ENCODE results near the gene PLXNA3.

The PLXNA3 gene

DNA sequence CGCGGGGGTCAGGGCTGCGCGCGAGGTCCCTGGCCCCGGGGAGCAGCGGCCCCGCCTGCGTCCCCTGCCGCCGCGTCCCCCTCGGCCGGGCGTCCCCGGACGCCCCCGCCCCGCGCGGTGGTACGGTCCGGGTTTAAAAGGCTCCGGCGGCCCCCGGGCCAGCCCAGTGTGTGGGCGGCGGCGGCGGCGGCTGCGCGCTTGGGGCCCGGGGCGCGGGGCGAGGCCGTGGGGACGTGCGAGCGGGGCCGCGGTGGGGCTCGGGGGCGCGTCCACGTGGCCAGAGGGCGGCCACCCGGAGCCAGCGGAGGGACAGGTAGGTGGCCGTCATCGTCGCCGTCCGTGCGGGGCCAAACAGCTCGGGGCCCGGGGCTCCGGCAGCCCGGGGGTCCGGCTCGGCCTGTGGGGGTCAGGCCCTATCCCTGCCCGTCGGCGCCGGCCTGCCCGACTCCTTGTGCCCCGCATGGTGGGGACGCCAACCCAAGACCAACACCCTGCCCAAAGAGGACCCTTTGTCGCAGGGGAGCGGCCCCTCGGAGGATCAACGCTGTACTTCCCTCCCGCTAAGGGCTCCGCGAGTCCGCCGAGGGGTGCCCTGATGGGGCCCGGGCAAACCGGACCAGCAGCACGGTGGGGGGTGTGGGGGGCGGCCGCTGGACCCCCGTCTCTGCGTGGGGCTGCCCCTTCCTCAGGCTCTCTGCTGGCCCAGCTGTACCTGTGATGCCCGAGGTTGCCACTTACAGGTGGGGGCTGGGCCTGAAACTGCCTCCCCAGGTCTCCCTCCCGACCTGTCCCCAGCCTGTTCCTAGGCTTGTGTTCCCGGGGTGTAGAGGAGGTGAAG, at the start of gene PLXNA3:
TSS of gene PLXNA3 (plus strand) at position 166 of the 838 bp plus-strand sequence. CDS start 1,903 bp downstream, outside the sequence.
- peak; percentile 34 to 53 for DNase-seq (ENCODE audit: low read depth in 2 of 2)

DNA sequence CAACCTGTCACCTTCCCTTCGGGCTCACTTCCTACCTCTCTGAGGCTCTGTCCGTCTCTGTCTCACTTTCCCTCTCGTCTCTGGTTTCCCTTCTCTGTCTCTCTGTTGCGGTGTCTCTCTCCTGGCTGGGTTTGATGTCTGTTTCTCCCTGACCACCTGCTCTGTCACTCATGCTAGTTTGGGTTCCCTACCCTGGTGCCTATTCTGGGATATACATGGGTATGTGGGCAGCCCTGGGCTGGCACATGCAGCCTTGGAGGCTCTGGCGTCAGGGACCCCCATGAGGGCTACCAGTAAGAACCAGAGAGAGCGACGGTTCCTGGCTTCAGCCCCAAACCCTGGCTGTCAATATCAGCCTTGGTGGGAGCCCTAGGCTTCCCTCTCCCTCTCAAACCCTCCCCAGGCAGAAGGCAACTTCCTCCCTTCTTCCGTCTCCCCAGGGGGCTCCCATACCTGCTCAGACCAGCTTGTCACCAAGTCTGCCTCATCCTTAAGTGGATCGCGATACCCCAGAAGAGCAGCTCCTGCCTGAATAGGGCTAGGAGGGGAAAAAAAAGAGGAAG, 49.3 kb upstream of the PLXNA3 start:
- DNase-seq (ENCODE audit: low read depth in 2 of 2), result no peak

DNA sequence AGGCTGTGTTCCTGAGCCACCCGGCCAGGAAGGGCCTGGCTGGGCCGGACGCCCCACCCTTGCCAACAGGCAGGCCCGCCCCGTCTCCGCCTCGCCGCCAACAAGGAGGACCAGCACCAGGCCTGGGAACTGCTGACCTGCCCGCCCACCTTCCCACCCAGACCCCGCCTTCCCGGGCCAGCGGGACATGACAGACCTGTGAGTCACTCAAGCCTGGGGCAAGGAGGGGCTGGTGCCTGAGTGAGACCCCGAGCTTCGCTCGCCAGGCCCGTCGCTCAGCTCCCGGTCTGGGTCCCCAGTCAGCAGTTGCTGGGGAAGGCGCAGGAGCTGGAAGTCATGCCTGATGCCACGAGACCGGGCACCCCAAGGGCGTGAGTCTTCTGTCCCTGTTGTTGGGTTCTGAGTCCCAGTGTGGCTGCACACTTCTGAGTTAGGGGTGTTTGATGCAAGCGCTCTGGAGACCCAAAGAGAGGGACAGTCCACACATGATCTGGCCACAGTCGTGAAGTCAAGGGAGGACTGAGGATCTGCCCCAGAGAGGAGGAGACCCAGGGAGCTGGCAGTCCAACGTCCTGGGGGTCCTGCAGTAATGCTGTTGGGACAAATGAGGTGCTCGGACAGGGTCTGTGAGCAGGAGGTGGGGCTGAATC, 48.7 kb upstream of the PLXNA3 start, which contains the start of gene DNASE1L1:
TSS of gene DNASE1L1 (minus strand) at position 33 of the 650 bp plus-strand sequence. CDS start 3,686 bp downstream, outside the sequence.
- no peak for DNase-seq (ENCODE audit: low read depth in 2 of 2)

DNA sequence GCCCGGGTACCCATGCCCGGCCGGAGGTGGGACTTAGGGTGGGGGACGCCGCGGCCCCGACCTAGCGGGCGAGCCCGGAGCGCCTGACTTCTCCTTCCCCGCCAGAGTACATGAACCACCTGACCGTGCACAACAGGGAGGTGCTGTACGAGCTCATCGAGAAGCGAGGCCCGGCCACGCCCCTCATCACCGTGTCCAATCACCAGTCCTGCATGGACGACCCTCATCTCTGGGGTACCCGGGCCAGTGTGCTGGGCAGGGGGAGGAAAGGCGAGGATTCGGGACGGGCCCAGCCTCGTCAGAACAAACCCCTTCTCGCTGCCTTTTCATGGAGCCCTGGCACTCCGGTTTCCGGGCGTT, 46.1 kb upstream of the PLXNA3 start:
- DNase-seq (ENCODE audit: low read depth in 2 of 2), result no peak

DNA sequence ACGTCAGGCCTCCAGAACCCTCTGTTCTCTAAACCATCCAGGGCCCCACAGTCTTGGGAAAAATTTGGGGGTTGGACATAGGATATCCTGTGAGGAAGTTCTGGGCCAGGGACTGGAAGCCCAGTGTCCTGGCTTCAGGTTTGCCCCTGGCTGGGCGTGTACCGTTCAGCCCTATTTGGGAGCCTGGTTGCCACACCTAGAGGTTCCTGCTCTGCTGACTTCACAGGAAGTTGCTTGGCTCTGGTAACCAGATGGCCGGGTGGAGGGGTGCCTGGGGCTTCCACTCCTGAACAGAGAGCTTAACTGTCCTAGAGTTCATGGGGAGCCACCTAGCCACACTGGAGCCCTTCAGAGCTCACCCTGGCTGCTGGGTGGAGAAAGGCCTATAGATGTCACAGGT, 45.6 kb upstream of the PLXNA3 start:
- no peak for DNase-seq (ENCODE audit: low read depth in 2 of 2)

DNA sequence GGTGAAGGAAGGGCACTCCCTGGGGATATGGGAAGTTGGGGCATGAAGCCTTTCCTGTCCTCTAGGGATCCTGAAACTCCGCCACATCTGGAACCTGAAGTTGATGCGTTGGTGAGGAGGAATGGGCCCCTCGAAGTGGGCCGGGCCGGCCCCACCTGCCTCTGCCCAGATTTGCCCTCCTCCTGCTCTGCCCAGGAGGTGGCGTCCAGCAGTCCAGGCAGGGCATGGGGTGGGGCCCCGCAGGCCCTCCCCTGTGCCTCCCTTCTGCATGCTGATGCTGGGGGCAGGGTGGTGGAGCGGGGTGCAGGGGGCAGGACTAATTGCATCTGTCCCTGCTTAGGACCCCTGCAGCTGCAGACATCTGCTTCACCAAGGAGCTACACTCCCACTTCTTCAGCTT, 44.9 kb upstream of the PLXNA3 start:
- DNase-seq (ENCODE audit: low read depth in 2 of 2), result no peak

DNA sequence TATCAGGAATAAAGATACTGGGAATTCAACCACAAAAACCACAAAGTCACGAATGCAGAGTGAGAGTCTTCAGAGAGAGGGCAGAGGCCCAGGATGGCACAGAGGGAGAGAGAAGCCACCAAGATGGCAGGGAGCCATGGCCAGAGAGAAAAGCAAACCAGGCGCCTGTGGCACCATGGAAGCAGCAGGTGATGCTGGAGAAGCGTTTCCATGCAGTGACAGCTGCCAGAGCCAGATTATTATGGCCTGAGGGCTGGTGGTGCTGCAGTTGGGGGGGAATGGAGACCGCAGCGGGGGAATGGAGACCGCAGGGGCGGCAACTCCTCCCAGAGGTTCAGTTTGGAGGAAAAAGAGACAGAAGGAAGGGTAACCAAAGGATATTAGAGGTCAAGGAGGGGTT, 40.9 kb upstream of the PLXNA3 start:
- no peak for DNase-seq (ENCODE audit: low read depth in 2 of 2)

DNA sequence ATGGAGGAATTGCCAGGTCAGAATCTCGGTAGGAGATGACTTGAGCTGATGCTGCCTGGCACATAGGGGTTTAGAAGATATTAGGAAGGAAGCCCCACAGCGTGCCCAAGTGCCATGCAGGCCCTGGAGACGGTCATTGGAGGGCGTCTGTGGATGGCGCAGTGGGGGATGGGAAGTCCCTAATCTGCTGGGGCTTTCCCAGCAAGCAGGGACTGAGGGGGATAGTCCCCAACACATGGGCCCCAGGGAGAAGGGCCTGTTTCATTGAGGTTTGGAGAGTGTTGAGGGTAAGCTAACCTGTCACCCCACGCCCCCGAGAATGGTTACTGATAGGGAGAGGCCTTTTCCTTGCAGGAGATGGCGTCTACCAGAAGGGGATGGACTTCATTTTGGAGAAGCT, 38.9 kb upstream of the PLXNA3 start:
- no peak for DNase-seq (ENCODE audit: low read depth in 2 of 2)

DNA sequence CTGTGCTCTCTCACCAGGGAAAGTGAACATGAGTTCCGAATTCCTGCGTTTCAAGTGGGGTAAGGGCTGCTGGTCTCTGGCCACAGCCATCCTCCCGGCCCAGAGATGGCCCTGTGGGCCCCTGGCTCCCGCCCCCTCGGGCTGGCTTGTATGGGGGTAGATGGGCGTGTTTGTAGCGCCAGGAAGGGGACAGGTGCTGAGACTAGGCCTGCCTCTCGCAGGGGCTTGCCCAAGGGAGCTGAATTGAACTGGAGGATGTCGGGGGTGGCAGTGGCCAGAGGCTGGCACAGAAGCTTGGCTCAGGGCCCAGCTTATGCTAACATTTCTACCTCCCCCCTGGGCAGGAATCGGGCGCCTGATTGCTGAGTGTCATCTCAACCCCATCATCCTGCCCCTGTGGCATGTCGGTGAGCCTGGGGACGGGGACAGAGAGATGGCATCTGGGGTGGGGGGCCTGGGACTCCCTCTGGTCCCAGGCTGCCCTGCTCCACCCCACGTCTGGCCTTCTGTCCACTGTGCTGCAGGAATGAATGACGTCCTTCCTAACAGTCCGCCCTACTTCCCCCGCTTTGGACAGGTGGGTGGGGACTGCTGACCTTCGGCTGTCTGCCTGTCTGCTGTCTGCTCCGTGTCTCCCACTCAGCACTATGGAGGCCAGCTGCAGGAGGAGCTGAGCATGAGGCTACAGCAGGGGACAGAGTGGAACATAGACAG, 38.2 kb upstream of the PLXNA3 start:
- no peak for DNase-seq (ENCODE audit: low read depth in 2 of 2)

DNA sequence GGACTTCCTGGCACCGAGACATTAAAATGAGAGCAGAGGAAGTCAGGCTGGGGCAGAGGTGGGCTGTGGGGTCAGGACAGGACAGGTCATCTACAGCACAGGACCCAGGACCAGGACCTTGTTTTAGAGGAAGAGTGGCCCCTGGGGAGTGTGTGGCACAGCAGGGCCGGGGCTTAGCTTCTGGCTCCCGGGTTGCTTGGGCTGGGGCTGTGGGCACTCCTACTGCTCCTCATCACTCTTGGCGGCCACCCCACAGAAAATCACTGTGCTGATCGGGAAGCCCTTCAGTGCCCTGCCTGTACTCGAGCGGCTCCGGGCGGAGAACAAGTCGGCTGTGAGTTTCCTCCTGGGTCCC, 37.7 kb upstream of the PLXNA3 start:
- no peak for DNase-seq (ENCODE audit: low read depth in 2 of 2)

DNA sequence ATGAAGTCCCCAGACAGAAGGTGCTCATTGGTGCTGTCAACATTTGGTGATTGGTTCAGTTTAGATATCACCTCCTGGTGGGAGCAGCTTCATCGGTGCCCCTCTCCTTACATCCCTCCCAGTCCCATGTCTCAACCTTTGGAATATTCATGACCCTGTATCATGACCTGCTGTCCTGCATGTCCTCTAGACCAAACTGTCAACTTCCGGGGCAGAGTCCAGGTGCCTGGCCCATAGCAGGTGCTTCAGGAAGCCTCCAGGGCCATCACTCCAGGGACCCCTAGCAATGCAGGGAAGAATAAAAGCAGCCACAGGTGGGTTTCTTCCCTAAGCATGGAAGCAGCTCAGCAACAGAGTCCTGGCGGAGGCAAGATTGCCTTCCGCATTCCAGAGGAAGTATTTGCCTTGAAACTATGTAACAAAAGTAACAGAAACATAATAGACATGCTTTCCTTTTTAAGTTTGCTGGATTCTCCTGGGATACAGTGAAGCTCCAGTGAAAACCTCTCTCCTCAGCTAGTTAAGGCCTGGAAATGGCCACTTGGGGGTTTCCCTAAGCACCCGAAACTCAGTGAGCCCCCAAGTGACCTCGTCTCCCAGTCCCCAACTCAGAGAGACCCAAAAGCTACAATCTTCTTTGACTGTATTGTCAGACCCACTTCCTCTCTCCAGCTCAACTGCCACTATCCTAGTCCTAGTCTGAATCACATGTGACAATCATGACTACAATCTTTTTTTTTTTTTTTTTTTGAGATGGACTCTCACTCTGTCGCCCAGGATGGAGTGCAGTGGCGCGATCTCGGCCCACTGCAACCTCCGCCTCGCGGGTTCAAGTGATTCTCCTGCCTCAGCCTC, 30.9 kb upstream of the PLXNA3 start:
- no peak for DNase-seq (ENCODE audit: low read depth in 2 of 2)

DNA sequence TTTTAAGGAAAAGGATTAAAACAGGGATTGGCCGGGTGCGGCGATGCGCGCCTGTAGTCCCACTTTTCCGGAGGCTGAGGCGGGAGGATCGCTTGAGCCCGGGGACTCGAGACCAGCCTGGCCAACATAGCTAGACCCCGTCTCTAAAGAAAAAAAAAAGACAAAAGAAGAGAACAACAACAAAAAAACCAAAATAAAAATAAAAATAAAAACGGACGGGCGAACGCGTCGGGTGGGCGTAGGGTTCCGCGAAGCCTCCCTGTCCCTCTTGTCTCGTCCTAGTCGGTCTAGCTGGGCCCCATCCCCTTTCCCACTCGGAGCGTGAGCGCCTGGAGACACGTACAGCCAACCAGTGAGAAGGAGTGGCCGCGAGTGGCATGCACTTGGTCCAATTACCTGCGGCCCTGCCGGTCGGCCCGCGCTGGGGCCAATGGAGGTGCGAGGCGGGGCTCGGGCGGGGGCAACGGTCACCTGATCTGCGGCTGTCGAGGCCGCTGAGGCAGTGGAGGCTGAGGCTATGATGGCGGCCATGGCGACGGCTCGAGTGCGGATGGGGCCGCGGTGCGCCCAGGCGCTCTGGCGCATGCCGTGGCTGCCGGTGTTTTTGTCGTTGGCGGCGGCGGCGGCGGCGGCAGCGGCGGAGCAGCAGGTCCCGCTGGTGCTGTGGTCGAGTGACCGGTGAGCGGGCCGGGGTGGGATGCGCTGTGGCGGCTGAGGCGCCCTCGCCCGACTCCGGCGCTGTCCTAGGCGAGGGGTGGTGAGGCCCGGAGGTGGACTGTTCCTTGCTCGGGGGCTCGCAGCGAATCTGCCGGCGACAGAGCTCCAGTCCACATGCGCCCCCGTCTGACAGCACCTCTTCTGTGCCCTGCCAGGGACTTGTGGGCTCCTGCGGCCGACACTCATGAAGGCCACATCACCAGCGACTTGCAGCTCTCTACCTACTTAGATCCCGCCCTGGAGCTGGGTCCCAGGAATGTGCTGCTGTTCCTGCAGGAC, 29.6 kb upstream of the PLXNA3 start, which contains the start of gene ATP6AP1:
TSS of gene ATP6AP1 (plus strand) at position 502 of the 996 bp plus-strand sequence. CDS start at position 518, 16 bp downstream.
- DNase-seq (ENCODE audit: low read depth in 2 of 2), result peak; percentile 59 to 67

DNA sequence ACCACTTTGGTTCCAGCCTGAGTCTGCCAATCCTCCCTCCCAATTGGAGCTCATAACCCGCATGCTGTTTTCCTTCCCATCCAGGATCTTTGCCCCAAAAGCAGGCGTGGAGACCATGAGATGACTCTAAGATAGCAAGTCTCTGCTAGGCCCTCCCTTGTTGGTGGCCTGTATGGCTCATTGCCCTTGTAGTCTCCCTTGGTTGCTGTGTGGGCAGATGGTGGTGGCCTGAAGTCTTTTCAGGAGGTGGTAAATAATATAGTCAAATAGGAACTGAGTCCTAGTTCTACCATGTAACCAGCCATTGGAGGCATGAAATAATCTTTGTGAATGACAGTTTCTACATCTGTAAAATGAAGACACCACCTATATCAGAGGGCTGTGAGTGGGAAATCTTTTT, 28.4 kb upstream of the PLXNA3 start:
- no peak for DNase-seq (ENCODE audit: low read depth in 2 of 2)

DNA sequence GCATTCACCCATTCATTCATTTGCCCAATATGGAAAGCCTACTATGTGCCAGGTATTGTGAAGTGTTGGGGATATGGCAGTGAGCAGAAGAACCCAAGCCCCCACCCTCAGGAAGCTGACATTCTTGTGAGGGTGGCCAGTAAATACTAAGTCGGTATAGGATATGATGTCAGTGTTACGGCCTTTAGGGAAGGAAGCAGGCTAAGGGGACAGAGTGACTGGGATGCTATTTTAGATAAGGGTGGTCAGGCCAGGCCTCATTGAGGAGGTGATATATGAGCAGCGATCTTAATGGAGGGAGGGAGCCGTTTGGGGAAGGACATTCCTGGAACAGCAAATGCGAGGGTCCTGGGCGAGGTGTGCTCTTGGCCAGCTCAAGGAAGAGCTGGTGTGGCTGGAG, 27.6 kb upstream of the PLXNA3 start:
- DNase-seq (ENCODE audit: low read depth in 2 of 2), result no peak

DNA sequence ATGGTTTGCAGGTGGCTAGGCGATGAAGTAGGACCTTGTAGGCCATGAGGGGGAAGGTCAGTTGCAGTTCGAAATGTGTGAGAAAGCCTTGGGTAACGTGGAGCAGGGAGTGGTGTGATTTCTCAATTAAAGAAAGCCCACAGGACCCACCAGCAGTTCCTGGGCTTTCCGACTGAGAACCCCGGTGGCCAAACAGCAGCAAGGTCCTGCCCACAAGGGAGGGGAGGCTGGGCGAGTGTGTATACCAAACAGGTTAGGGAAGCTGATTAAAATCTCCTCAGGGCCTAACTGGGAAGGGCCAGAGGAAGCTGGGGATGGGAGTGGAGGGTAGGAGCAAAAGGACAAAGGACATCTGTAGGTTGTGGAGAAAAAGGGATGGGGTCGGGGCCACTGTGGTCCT, 27.2 kb upstream of the PLXNA3 start:
- no peak for DNase-seq (ENCODE audit: low read depth in 2 of 2)

DNA sequence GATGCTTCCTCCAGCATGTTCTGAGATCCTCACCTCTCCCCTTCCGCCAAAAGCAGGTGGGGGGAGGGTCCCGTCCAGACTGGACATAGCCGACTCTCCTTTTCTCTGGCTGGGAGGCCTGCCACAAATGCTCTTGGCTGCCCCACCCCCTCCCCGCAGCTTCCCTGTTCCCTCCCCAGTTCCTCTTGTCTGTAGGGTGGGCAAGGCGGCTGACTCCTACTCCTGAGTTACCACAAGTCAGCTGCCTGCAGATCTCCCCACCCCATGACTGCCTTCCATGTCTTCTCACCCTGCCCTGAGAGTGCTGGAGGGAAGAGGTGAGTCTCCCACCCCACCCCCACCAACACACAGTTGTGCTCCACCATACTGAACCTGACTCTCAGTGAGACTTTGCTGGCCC, 26.7 kb upstream of the PLXNA3 start:
- DNase-seq (ENCODE audit: low read depth in 2 of 2), result no peak

DNA sequence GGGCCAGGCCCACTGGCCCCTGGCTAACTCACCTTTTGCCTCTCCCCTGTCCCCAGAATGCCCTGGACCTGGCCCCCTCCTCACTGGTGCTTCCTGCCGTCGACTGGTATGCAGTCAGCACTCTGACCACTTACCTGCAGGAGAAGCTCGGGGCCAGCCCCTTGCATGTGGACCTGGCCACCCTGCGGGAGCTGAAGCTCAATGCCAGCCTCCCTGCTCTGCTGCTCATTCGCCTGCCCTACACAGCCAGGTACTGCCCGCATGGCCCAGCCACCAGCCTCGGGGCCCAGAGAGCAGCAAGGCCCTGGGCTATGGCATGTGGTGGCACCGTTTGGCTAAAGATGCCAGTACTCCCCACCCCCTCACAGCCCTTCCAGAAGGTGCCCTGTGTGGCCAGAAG, 25.9 kb upstream of the PLXNA3 start:
- no peak for DNase-seq (ENCODE audit: low read depth in 2 of 2)

DNA sequence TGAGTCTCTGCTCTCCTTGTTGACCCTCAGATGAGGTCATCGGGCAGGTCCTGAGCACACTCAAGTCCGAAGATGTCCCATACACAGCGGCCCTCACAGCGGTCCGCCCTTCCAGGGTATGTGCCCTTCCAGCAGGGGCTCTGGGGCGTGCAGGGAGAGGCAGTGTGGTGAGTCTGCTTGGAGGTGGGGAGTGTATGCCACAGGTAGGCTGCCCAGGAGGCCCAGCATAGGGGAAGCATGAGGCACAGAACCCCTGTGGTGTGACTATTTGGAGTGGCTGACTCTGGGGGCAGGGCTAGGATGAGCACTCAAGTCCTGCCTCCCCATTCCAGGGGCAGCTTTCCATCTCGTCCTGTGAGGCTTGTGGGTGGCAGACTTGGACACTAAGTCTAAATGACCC, 24.5 kb upstream of the PLXNA3 start:
- no peak for DNase-seq (ENCODE audit: low read depth in 2 of 2)

DNA sequence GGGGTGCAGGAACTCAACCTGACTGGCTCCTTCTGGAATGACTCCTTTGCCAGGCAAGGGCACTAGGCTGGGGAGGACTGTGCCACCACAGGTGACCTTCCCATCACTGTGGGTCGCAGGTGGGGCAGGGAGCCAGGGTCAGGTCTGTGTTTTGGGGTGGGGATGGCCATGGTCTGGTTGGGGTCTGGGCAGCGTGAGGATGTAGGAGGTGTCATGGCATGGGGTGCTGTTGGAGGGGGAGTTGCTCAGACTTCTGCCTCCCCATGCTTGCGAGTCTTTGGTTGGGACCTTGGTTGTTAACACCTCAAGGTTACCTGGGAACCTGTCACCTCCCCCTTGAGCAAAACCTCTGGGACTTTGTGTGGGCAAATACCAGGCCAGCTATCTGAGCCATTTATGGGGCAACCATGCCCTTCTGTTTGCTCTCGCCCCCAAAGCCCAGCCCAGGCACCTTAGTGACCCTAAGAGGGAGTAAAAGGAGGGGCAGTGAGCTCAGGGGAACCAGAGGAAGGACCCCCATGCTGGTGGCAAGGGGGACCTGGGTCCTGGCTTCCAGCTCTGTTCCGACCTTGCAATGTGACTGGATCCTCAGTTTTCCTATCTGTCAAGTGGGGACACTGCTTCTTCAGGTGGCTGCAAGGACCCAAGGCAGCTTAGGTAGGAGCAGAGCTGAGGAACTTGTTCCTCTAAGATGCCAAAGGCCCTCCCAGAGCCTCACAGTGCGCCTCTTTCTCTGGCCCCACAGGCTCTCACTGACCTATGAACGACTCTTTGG, 23.5 kb upstream of the PLXNA3 start:
- no peak for DNase-seq (ENCODE audit: low read depth in 2 of 2)
